MM.1S (cell line): ENCODE results near the gene ZDHHC21.

Source experiments
- CTCF ChIP-seq: fragments of 300-600 bp; sonication (generic); IDR thresholded peaks from 2 replicates; pipeline ENCODE4 v1.5.1; 2016; ENCODE audit warnings: antibody characterized with exemption, low read length, mixed read lengths
- EZH2 ChIP-seq: fragments of 300-600 bp; sonication (generic); optimal IDR thresholded peaks from 2 replicates; pipeline ENCODE3; 2017; ENCODE audit warnings: low read depth, mild to moderate bottlenecking, antibody characterized with exemption, low read length, mixed read lengths
- EZH2phosphoT487 ChIP-seq: fragments of 300-600 bp; sonication (generic); IDR thresholded peaks from 2 replicates; pipeline ENCODE4 v1.6.1; 2018; ENCODE audit warnings: antibody characterized with exemption, low read length

- TF ChIP-seq CTCF (peak; percentile 37), EZH2phosphoT487 (no peak), EZH2 (no peak)
Observed at GRCh38 chr9:14661421-14662059, 31.7 kb downstream of the ZDHHC21 start.
